Skeletal muscle tissue (tissue), 4 donors: ENCODE measurements around the gene TUBB2B. TPM values are rescaled to one million over a fixed set of nuclear protein-coding genes. Genes with fewer than 3 reads are reported as not detected.

Experiments used
- H3K27ac ChIP-seq: one replicate; pipeline ENCODE4 v1.7.0; 2013; ENCODE audit warnings: mild to moderate bottlenecking, low read depth, low read length, inconsistent platforms
- H3K27me3 ChIP-seq, 3 donors: one replicate each; pipeline ENCODE4 v1.7.0; 2013; ENCODE audit warnings: low read length in 3 of 3; ENCODE audit not compliant: control insufficient read depth in 3 of 3, insufficient read depth in 3 of 3
- H3K36me3 ChIP-seq, 3 donors: one replicate each; pipeline ENCODE4 v1.7.0; 2013; ENCODE audit warnings: low read length in 3 of 3; ENCODE audit not compliant: control insufficient read depth in 3 of 3, insufficient read depth in 3 of 3
- H3K4me1 ChIP-seq, 3 donors: one replicate each; pipeline ENCODE4 v1.7.0; 2013; ENCODE audit warnings: low read length in 3 of 3, mild to moderate bottlenecking in 3 of 3; ENCODE audit not compliant: control insufficient read depth in 3 of 3, insufficient read depth in 3 of 3
- H3K4me3 ChIP-seq, 3 donors: one replicate each; pipeline ENCODE4 v1.7.0; 2013; ENCODE audit warnings: low read length in 3 of 3
- H3K9ac ChIP-seq, 3 donors: one replicate each; pipeline ENCODE4 v1.7.0; 2013; ENCODE audit warnings: low read length in 3 of 3, mild to moderate bottlenecking in 3 of 3, moderate library complexity in 2 of 3, low read depth in 1 of 3
- H3K9me3 ChIP-seq, 3 donors: one replicate each; pipeline ENCODE4 v1.7.0; 2013; ENCODE audit warnings: low read length in 3 of 3; ENCODE audit not compliant: control insufficient read depth in 3 of 3
- total RNA-seq: library from RNA; depleted of rRNA; stranded (reverse); fragments of >200 nt; gene quantifications from one replicate; pipeline ENCODE4 v1.2.3, GENCODE V29; 2014
- donor health status: Osteomylitis.

TUBB2B gene
- total RNA-seq, 1 donor from 2014 or later, result 104 TPM

GRCh38 chr6:3228771-3229565 lies 1.5 kb upstream of the TUBB2B start:
- H3K27ac ChIP-seq, result no peak overlapping the region
- H3K4me1 ChIP-seq, result peaks cover 35 to 48% (median 43%) of the 10 kb centered on the region in 3 donors
- no peaks in the 10 kb centered on the region for H3K36me3 ChIP-seq
- H3K9me3 ChIP-seq, result no peaks in the 10 kb centered on the region
- H3K9ac ChIP-seq, result peak overlapping the region; percentile 10 to 32 (median 25)
- peaks cover 68 to 75% (median 71%) of the 10 kb centered on the region in 3 donors for H3K27me3 ChIP-seq
- H3K4me3 ChIP-seq, result peak overlapping the region; percentile 34 to 68 (median 52)

GRCh38 chr6:3228046-3228671 lies 706 bp upstream of the TUBB2B start:
- Histone ChIP-seq H3K4me1 (peaks cover 35 to 48% (median 43%) of the 10 kb centered on the region in 3 donors), H3K27me3 (peaks cover 63 to 69% (median 64%) of the 10 kb centered on the region in 3 donors), H3K4me3 (peak overlapping the region; percentile 40 to 52 (median 51))

GRCh38 chr6:3226481-3227362 lies 731 bp downstream of the TUBB2B start:
- Histone ChIP-seq H3K4me1 (peaks cover 35 to 45% (median 42%) of the 10 kb centered on the region in 3 donors), H3K9me3 (no peaks in the 10 kb centered on the region), H3K36me3 (no peaks in the 10 kb centered on the region), H3K9ac (peak overlapping the region; percentile 2 to 68 (median 50)), H3K27me3 (peaks cover 53 to 57% (median 55%) of the 10 kb centered on the region in 3 donors), H3K27ac (no peak overlapping the region), H3K4me3 (peak overlapping the region; percentile 57 to 65 (median 63))

More at GRCh38 chr6:3228046-3228671, 706 bp upstream of the TUBB2B start:
- Histone ChIP-seq H3K9ac (no peak overlapping the region), H3K27ac (no peak overlapping the region), H3K36me3 (no peaks in the 10 kb centered on the region), H3K9me3 (no peaks in the 10 kb centered on the region)

- no peak overlapping the region for H3K4me3 ChIP-seq
- no peak overlapping the region for H3K9ac ChIP-seq
- peaks cover 47 to 50% (median 48%) of the 10 kb centered on the region in 3 donors for H3K27me3 ChIP-seq
- no peaks in the 10 kb centered on the region for H3K36me3 ChIP-seq
- no peak overlapping the region for H3K27ac ChIP-seq
- no peaks in the 10 kb centered on the region for H3K9me3 ChIP-seq
- H3K4me1 ChIP-seq, result peaks cover 28 to 38% (median 37%) of the 10 kb centered on the region in 3 donors
Measured at GRCh38 chr6:3226042-3226441, 1.4 kb downstream of the TUBB2B start.

- Histone ChIP-seq H3K4me1 (peaks cover 15 to 17% (median 15%) of the 10 kb centered on the region in 3 donors), H3K27ac (no peak overlapping the region), H3K9me3 (no peaks in the 10 kb centered on the region), H3K36me3 (no peaks in the 10 kb centered on the region), H3K9ac (no peak overlapping the region), H3K27me3 (peaks cover 17 to 21% (median 18%) of the 10 kb centered on the region in 3 donors), H3K4me3 (no peak overlapping the region)
Measured at GRCh38 chr6:3222506-3223038, 4.9 kb downstream of the TUBB2B start.

- Histone ChIP-seq H3K9ac (no peak overlapping the region), H3K27ac (no peak overlapping the region), H3K27me3 (peaks cover 8 to 12% (median 8%) of the 10 kb centered on the region in 3 donors), H3K4me1 (peaks cover 6 to 7% (median 7%) of the 10 kb centered on the region in 3 donors), H3K36me3 (no peaks in the 10 kb centered on the region), H3K9me3 (no peaks in the 10 kb centered on the region), H3K4me3 (no peak overlapping the region)
Measured at GRCh38 chr6:3221578-3221977, 5.9 kb downstream of the TUBB2B start.

- Histone ChIP-seq H3K36me3 (no peaks in the 10 kb centered on the region), H3K9me3 (no peaks in the 10 kb centered on the region), H3K9ac (no peak overlapping the region), H3K27ac (no peak overlapping the region), H3K27me3 (peaks cover 0 to 5% (median 0%) of the 10 kb centered on the region in 3 donors), H3K4me1 (peaks cover 4 to 5% (median 5%) of the 10 kb centered on the region in 3 donors), H3K4me3 (no peak overlapping the region)
Measured at GRCh38 chr6:3220366-3220765, 7.1 kb downstream of the TUBB2B start.

GRCh38 chr6:3218266-3218665 lies 9.2 kb downstream of the TUBB2B start:
- Histone ChIP-seq H3K36me3 (no peaks in the 10 kb centered on the region), H3K9me3 (no peaks in the 10 kb centered on the region), H3K9ac (no peak overlapping the region), H3K27ac (no peak overlapping the region), H3K27me3 (peaks cover 0 to 5% (median 0%) of the 10 kb centered on the region in 3 donors), H3K4me1 (peaks cover 4 to 5% (median 5%) of the 10 kb centered on the region in 3 donors), H3K4me3 (no peak overlapping the region)

GRCh38 chr6:3217286-3217685 lies 10.2 kb downstream of the TUBB2B start:
- Histone ChIP-seq H3K9me3 (no peaks in the 10 kb centered on the region), H3K4me1 (peaks cover under 1 to 1% (median under 1%) of the 10 kb centered on the region in 3 donors), H3K27ac (no peak overlapping the region), H3K27me3 (peaks cover 0 to 5% (median 2%) of the 10 kb centered on the region in 3 donors), H3K4me3 (no peak overlapping the region), H3K36me3 (no peaks in the 10 kb centered on the region), H3K9ac (no peak overlapping the region)
